HepG2 (cell line): ENCODE data around the gene AZU1. TPM values are rescaled to one million over a fixed set of nuclear protein-coding genes. Genes with fewer than 3 reads are reported as not detected.
"Not testable (repeated sequence)": the region's sequence is repeated elsewhere in the genome, so short reads cannot be mapped to it uniquely, and the experiment has no call there.

Experiments
- ATAC-seq: fragments of 200-7000 bp; cut with Tn5 transposase; 3 replicates; pipeline ENCODE4 v1.9.1; 2020; ENCODE audit warnings: mild to moderate bottlenecking, moderate library complexity
- BruUV-seq: library from RNA; stranded (reverse); fragments of 400-500 nt; replicated peaks from 2 replicates; lab custom pipeline; 2021; lab: Mats Ljungman, UMichigan
- CTCF ChIA-PET: fragments of 300-600 bp; formaldehyde crosslinking; extraction: SDS; loops from one replicate; lab custom pipeline; 2021; ENCODE audit warnings: low total read pairs, inconsistent platforms, low intra/inter-chr PET ratio; lab: Yijun Ruan, JAX
- POLR2A ChIA-PET: fragments of 350-600 bp; sonication (Branson Sonifier 250); formaldehyde crosslinking; loops from one replicate; lab custom pipeline; 2020; ENCODE audit warnings: antibody characterized with exemption, inconsistent platforms; lab: Yijun Ruan, JAX
- DNase-seq: peaks from one replicate; pipeline ENCODE4 v3.0.0-alpha.2; 2015; ENCODE audit warnings: low spot score
- FAIRE-seq: peaks from 3 replicates; lab custom pipeline; 2011; peaks lifted over from hg19 to GRCh38; lab: Jason Lieb, UNC
- H2AFZ ChIP-seq: one replicate; pipeline ENCODE4 v1.6.1; 2011; ENCODE audit warnings: low read length, inconsistent platforms
- H3K27ac ChIP-seq: fragments of 300-600 bp; 3 replicates; pipeline ENCODE4 v1.8.0; 2011; ENCODE audit warnings: mixed run types, mild to moderate bottlenecking, mixed read lengths, low read length, inconsistent platforms; ENCODE audit not compliant: insufficient read depth; ENCODE audit errors: extremely low read length
- H3K27me3 ChIP-seq, 2 experiments: fragments of 200-600 bp in 1 of 2; 2 replicates in 1 of 2; 3 replicates in 1 of 2; pipeline versions ENCODE4 v1.6.0 to v1.8.0; 2011; ENCODE audit warnings: low read length in 2 of 2, mild to moderate bottlenecking in 2 of 2, moderate library complexity in 2 of 2, inconsistent platforms in 1 of 2; ENCODE audit not compliant: insufficient read depth in 2 of 2, control insufficient read depth in 1 of 2
- H3K36me3 ChIP-seq, 2 experiments: fragments of 200-600 bp in 1 of 2; replicated peaks in 1 of 2; 2 replicates in 1 of 2; 3 replicates in 1 of 2; pipeline versions ENCODE4 v1.5.1 to v1.8.0; 2011; ENCODE audit warnings: low read length in 2 of 2, inconsistent platforms in 1 of 2; ENCODE audit not compliant: insufficient read depth in 2 of 2, control insufficient read depth in 1 of 2
- H3K4me1 ChIP-seq: 2 replicates; pipeline ENCODE4 v1.5.1; 2012; ENCODE audit warnings: low read length, inconsistent platforms; ENCODE audit not compliant: insufficient read depth
- H3K4me2 ChIP-seq: 2 replicates; pipeline ENCODE4 v1.6.0; 2011; ENCODE audit warnings: low read depth, low read length, inconsistent platforms
- H3K4me3 ChIP-seq, 3 experiments: fragments of 200-600 bp in 1 of 3; sonication (generic), shearing (Covaris generic) in 1 of 3; replicated peaks in 1 of 3; 2 replicates each; pipeline ENCODE4 v1.5.1; 2011 to 2016; ENCODE audit warnings: low read length in 3 of 3, inconsistent platforms in 2 of 3, low read depth in 2 of 3, mild to moderate bottlenecking in 2 of 3, control low read depth in 1 of 3, mixed read lengths in 1 of 3; ENCODE audit not compliant: insufficient read depth in 1 of 3
- H3K79me2 ChIP-seq: one replicate; pipeline ENCODE4 v1.6.1; 2011; ENCODE audit warnings: low read length, inconsistent platforms; ENCODE audit not compliant: insufficient read depth
- H3K9ac ChIP-seq: 2 replicates; pipeline ENCODE4 v1.6.0; 2011; ENCODE audit warnings: mild to moderate bottlenecking, low read depth, low read length, inconsistent platforms; ENCODE audit not compliant: insufficient read depth
- H3K9me3 ChIP-seq: 2 replicates; pipeline ENCODE4 v1.5.1; 2012; ENCODE audit warnings: mild to moderate bottlenecking, low read length
- H4K20me1 ChIP-seq: 2 replicates; pipeline ENCODE4 v1.6.0; 2011; ENCODE audit warnings: inconsistent platforms, mild to moderate bottlenecking, low read length, moderate library complexity; ENCODE audit not compliant: insufficient read depth
- KMT2B ChIP-seq: IDR thresholded peaks from 2 replicates; pipeline ENCODE4 v1.6.1; 2016; ENCODE audit warnings: missing genetic modification reagents, missing compliant biosample characterization
- NBN ChIP-seq: fragments of 450-650 bp; conservative IDR thresholded peaks from 2 replicates; pipeline ENCODE4 v1.6.1; 2017
- PCBP2 ChIP-seq: fragments of 200-400 bp; formaldehyde crosslinking; optimal IDR thresholded peaks from 2 replicates; pipeline ENCODE3; 2018; ENCODE audit warnings: low read length, low read depth; ENCODE audit not compliant: poor library complexity, severe bottlenecking
- POLR2AphosphoS2 ChIP-seq: IDR thresholded peaks from 2 replicates; pipeline ENCODE4 v1.6.1; 2011; ENCODE audit warnings: low read depth, low read length, improper control_type of control experiment
- RFX5 ChIP-seq: IDR thresholded peaks from 2 replicates; pipeline ENCODE4 v1.6.1; 2011; ENCODE audit warnings: low read depth, low read length, improper control_type of control experiment
- RORA ChIP-seq: sonication (generic); formaldehyde crosslinking; IDR thresholded peaks from 2 replicates; pipeline ENCODE4 v1.5.0; 2020; ENCODE audit warnings: mild to moderate bottlenecking, missing genetic modification reagents, moderate library complexity
- UBTF ChIP-seq: sonication (generic); formaldehyde crosslinking; IDR thresholded peaks from 2 replicates; pipeline ENCODE4 v1.4.0; 2020; ENCODE audit warnings: mild to moderate bottlenecking, missing genetic modification reagents
- ZNF3 ChIP-seq: IDR thresholded peaks from 2 replicates; pipeline ENCODE4 v1.7.0; 2017; ENCODE audit warnings: inconsistent platforms
- ZNF337 ChIP-seq: sonication (generic); formaldehyde crosslinking; IDR thresholded peaks from 2 replicates; pipeline ENCODE4 v1.5.1; 2020; ENCODE audit warnings: missing genetic modification reagents, low read depth, mild to moderate bottlenecking, borderline replicate concordance
- ZNF44 ChIP-seq: sonication (generic); formaldehyde crosslinking; IDR thresholded peaks from 2 replicates; pipeline ENCODE4 v1.5.1; 2020; ENCODE audit warnings: mild to moderate bottlenecking, missing genetic modification reagents
- ZNF770 ChIP-seq: sonication (generic); formaldehyde crosslinking; IDR thresholded peaks from 2 replicates; pipeline ENCODE4 v1.5.0; 2020; ENCODE audit warnings: mild to moderate bottlenecking, missing genetic modification reagents
- ZNF781 ChIP-seq: sonication (generic); formaldehyde crosslinking; IDR thresholded peaks from 2 replicates; pipeline ENCODE4 v1.5.1; 2020; ENCODE audit warnings: borderline replicate concordance, mild to moderate bottlenecking, missing genetic modification reagents; ENCODE audit errors: not compliant biosample characterization
- WGBS: methylation state at CpG from one replicate; pipeline ENCODE4 v1.1.6; 2017; ENCODE audit warnings: low lambda C conversion rate; 5-methylcytosine and 5-hydroxymethylcytosine counted together
- in situ Hi-C: cut with HindIII; loops from 2 replicates; pipeline ENCODE4 v1.10.0; 2017; ENCODE audit warnings: low pct_unique_long_range_greater_than_20kb; ENCODE audit not compliant: extremely low pct_ligation_motif_present
- intact Hi-C: fragments of 100-400 bp; cut with micrococcal nuclease; formaldehyde crosslinking; loops from one replicate; pipeline ENCODE4 v1.10.0; 2022; ENCODE audit not compliant: unreplicated experiment
- polyA plus RNA-seq, 8 experiments: library from polyadenylated mRNA; depleted of rRNA in 3 of 8; stranded (reverse) in 7 of 8; unstranded in 1 of 8; fragments of >200 nt; fragmentation: Illumina TruSeq in 4 of 8; extraction: Trizol in 4 of 8; gene quantifications; 2 replicates each; pipeline versions ENCODE4 v1.2.1 to v1.2.3, GENCODE V29; 2011 to 2016; ENCODE audit warnings: low read depth in 4 of 8, missing spikeins in 1 of 8, mixed read lengths in 1 of 8; ENCODE audit not compliant: insufficient read depth in 1 of 8
- total RNA-seq, 5 experiments: library from RNA; depleted of rRNA; stranded (reverse); fragments of >200 nt; fragmentation: Illumina TruSeq; extraction: Trizol; gene quantifications; 2 replicates each; pipeline ENCODE4 v1.2.3, GENCODE V29; 2016; ENCODE audit warnings: low read depth in 1 of 5
- TF ChIP-seq, protein P1 (sequence below): sonication (generic); formaldehyde crosslinking; IDR thresholded peaks from 2 replicates; pipeline ENCODE4 v1.5.0; 2020; ENCODE audit warnings: missing genetic modification reagents, mild to moderate bottlenecking, borderline replicate concordance

Gene AZU1
- total and polyA plus RNA-seq, 2 of the 13 experiments (the other 11 are each of a cell fraction or from before 2014, with no cell fraction given), result not detected

- DNase-seq, H4K20me1 ChIP-seq, H3K27ac ChIP-seq, CTCF ChIA-PET, FAIRE-seq, H3K9me3 ChIP-seq, H2AFZ ChIP-seq, BruUV-seq, H3K36me3 ChIP-seq, H3K4me3 ChIP-seq, ATAC-seq, intact Hi-C loops, H3K9ac ChIP-seq, POLR2A ChIA-PET, H3K4me2 ChIP-seq, H3K79me2 ChIP-seq: not testable (repeated sequence)
- Histone ChIP-seq H3K4me1 (peaks cover 14% of the 10 kb centered on the region), H3K27me3 (peaks cover 2 to 17% of the 10 kb centered on the region in 2 experiments; a peak in 4 of 5 replicates)
- 35% methylated on average over 10 of the region's 17 CpGs for WGBS
- in situ Hi-C loops, result loop anchor here (10.0 kb wide), 1 partner anchor 89 kb away; no protein-coding TSS in a partner anchor
- peak; percentile 46; the same call in 1 of the 2 replicates for TF ChIP-seq ZNF770 (CRISPR knock-in tag)
- peak; percentile 98 for TF ChIP-seq ZNF3 (CRISPR knock-in tag)
These were observed 26.1 kb downstream of the AZU1 start for GRCh38 chr19:853614-854220.

- peaks cover 23% of the 10 kb centered on the region for H3K4me1 ChIP-seq
- H3K9ac ChIP-seq, result no peak overlapping the region
- in situ Hi-C loops (loop anchor here (10.0 kb wide), 1 partner anchor 90 kb away; no protein-coding TSS in a partner anchor), intact Hi-C loops (no loop called here)
- H2AFZ ChIP-seq, result no peak overlapping the region
- DNase-seq (no peak), FAIRE-seq (no peak), ATAC-seq (no peak)
- no TSS peak for BruUV-seq
- no peaks in the 10 kb centered on the region for H3K36me3 ChIP-seq
- no peak overlapping the region for H3K4me2 ChIP-seq
- H3K27me3 ChIP-seq, result peaks cover 2 to 14% of the 10 kb centered on the region in 2 experiments; a peak in 4 of 5 replicates
- no peaks in the 10 kb centered on the region for H4K20me1 ChIP-seq
- H3K4me3 ChIP-seq, result no peak overlapping the region
- H3K79me2 ChIP-seq, result no peaks in the 10 kb centered on the region
- H3K9me3 ChIP-seq, result no peaks in the 10 kb centered on the region
- ChIA-PET POLR2A (no interaction called here), CTCF (no interaction called here)
- no peak overlapping the region for H3K27ac ChIP-seq
- WGBS, result 62% methylated on average over 6 of the region's 6 CpGs
- TF ChIP-seq ZNF337 (CRISPR knock-in tag) (no peak), UBTF (CRISPR knock-in tag) (no peak), RFX5 (no peak), ZNF44 (CRISPR knock-in tag) (no peak), ZNF781 (CRISPR knock-in tag) (no peak), PCBP2 (no peak), NBN (no peak), KMT2B (no peak), POLR2AphosphoS2 (no peak), RORA (CRISPR knock-in tag) (no peak)
- TF ChIP-seq, protein P1, sequence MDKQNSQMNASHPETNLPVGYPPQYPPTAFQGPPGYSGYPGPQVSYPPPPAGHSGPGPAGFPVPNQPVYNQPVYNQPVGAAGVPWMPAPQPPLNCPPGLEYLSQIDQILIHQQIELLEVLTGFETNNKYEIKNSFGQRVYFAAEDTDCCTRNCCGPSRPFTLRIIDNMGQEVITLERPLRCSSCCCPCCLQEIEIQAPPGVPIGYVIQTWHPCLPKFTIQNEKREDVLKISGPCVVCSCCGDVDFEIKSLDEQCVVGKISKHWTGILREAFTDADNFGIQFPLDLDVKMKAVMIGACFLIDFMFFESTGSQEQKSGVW, result no peak
These were observed 26.9 kb downstream of the AZU1 start for GRCh38 chr19:854549-854948.
